SK-N-MC (cell line): ENCODE measurements around the gene MFSD12.

Experiments
- DNase-seq: peaks from one replicate; pipeline ENCODE4 v3.0.0-alpha.2; 2011; ENCODE audit warnings: low read depth, low spot score
- H3K27ac ChIP-seq: fragments of 200-600 bp; sonication (generic); 2 replicates; pipeline ENCODE4 v1.5.1; 2016; ENCODE audit warnings: mixed run types
- H3K36me3 ChIP-seq: fragments of 200-600 bp; sonication (generic); 2 replicates; pipeline ENCODE4 v1.6.1; 2017; ENCODE audit warnings: antibody characterized with exemption, low read length, mixed read lengths; ENCODE audit not compliant: insufficient read depth
- H3K4me3 ChIP-seq: fragments of 200-600 bp; sonication (generic); 2 replicates; pipeline ENCODE4 v1.5.1; 2016
- H3K9ac ChIP-seq: fragments of 200-600 bp; sonication (generic); 2 replicates; pipeline ENCODE4 v1.8.0; 2017; ENCODE audit warnings: mixed run types, mixed read lengths; ENCODE audit not compliant: insufficient read length
- H3K9me3 ChIP-seq: fragments of 200-600 bp; sonication (generic); 2 replicates; pipeline ENCODE4 v1.6.1; 2017; ENCODE audit warnings: low read depth, mild to moderate bottlenecking, antibody characterized with exemption, low read length, moderate library complexity, mixed read lengths
- EZH2 ChIP-seq: fragments of 200-600 bp; sonication (generic); IDR thresholded peaks from one replicate; pipeline ENCODE4 v1.6.1; 2017; ENCODE audit warnings: antibody characterized with exemption
- FOXP2 ChIP-seq: optimal IDR thresholded peaks from 2 replicates; pipeline ENCODE3; 2011; ENCODE audit warnings: mild to moderate bottlenecking, moderate library complexity; ENCODE audit not compliant: insufficient read depth; ENCODE audit errors: extremely low read length, control extremely low read depth
- POLR2AphosphoS5 ChIP-seq: IDR thresholded peaks from 2 replicates; pipeline ENCODE4 v1.6.1; 2012; ENCODE audit warnings: mild to moderate bottlenecking, low read depth, low read length, borderline replicate concordance

The MFSD12 gene

DNA sequence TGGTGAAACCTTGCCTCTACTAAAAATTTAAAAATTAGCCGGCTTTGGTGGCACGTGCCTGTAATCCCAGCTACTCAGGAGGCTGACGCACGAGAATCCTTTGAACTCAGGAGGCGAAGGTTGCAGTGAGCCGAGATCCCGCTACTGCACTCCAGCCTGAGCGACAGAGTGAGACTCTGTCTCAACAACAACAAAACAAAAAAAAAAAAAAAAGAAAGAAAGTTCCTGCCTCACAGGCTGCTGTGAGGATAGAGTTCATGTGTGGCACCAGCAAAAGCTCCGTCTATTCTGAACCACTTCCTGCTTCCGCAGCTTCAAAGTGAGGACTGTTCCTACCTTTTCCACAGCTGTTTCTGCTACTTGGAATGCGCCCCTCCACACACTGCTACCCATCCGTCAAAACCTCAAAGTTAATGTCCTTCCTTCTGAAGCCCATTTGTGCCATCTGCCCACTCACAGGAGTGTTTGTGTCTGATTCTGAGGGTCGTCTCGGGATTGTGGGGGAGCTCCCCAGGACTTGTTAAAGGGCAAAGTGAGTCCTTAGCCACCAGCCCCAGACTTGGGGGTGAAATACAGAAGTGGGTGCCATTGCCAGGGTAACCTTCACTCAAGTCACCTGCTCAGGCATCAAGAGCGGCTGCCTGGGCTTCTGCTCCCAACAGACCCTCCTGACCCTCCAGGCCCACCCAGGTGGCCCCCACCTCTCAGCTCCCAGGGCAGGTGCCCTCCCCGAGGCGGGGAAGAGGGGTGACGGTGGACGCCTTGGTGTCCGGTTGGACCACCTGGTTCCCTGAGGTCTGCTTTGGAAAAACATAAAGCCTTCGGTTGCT lies 2.9 kb downstream of the MFSD12 start:
- Histone ChIP-seq H3K9me3 (no peaks in the 10 kb centered on the region), H3K9ac (peak overlapping the region; percentile 15), H3K27ac (no peak overlapping the region), H3K36me3 (no peaks in the 10 kb centered on the region), H3K4me3 (no peak overlapping the region)
- no peak for TF ChIP-seq FOXP2
- TF ChIP-seq EZH2 = no peak
- TF ChIP-seq POLR2AphosphoS5 = no peak
- DNase-seq = no peak

- H3K4me3 ChIP-seq = no peak overlapping the region
- no peak for TF ChIP-seq POLR2AphosphoS5
- TF ChIP-seq EZH2 = no peak
- TF ChIP-seq FOXP2 = no peak
- H3K36me3 ChIP-seq = no peaks in the 10 kb centered on the region
- H3K27ac ChIP-seq = no peak overlapping the region
- H3K9ac ChIP-seq = no peak overlapping the region
- no peak for DNase-seq
- H3K9me3 ChIP-seq = no peaks in the 10 kb centered on the region
Measured at GRCh38 chr19:3551792-3552095, 5.6 kb downstream of the MFSD12 start.

GRCh38 chr19:3550947-3551791 lies 6.2 kb downstream of the MFSD12 start:
- no peak overlapping the region for H3K9ac ChIP-seq

GRCh38 chr19:3549816-3550215 lies 7.6 kb downstream of the MFSD12 start:
- Histone ChIP-seq H3K4me3 (no peak overlapping the region), H3K9ac (no peak overlapping the region), H3K36me3 (no peaks in the 10 kb centered on the region), H3K27ac (no peak overlapping the region), H3K9me3 (no peaks in the 10 kb centered on the region)
- TF ChIP-seq EZH2 = no peak
- TF ChIP-seq FOXP2 = no peak
- TF ChIP-seq POLR2AphosphoS5 = no peak
- no peak for DNase-seq

More at GRCh38 chr19:3550947-3551791, 6.2 kb downstream of the MFSD12 start:
- DNase-seq = no peak
- TF ChIP-seq FOXP2 = no peak
- no peak for TF ChIP-seq POLR2AphosphoS5
- TF ChIP-seq EZH2 = no peak
- Histone ChIP-seq H3K36me3 (no peaks in the 10 kb centered on the region), H3K27ac (no peak overlapping the region), H3K4me3 (no peak overlapping the region), H3K9me3 (no peaks in the 10 kb centered on the region)

DNA sequence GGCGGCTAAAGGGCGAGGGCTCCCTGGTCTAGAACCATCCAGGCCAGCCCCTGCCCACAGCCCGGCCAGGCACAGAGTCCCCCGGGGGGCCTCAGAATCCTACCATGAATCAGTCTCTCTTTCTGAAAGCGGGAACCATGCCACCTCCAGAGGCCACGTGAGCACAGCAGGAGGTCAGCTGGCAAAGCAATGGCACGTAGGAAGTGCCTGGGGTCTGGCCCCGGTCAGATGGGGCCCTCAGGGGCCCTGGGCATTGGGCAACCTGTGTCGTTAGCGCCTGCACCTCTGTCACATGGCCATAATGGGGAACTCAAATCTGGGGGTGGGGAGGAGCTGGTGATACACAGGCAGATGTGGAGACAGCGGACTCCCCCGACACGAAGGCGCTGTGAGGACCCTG lies 8.8 kb downstream of the MFSD12 start:
- DNase-seq = no peak
- Histone ChIP-seq H3K36me3 (no peaks in the 10 kb centered on the region), H3K4me3 (no peak overlapping the region), H3K9ac (no peak overlapping the region), H3K9me3 (no peaks in the 10 kb centered on the region), H3K27ac (no peak overlapping the region)
- TF ChIP-seq EZH2 = no peak
- no peak for TF ChIP-seq FOXP2
- TF ChIP-seq POLR2AphosphoS5 = no peak

DNA sequence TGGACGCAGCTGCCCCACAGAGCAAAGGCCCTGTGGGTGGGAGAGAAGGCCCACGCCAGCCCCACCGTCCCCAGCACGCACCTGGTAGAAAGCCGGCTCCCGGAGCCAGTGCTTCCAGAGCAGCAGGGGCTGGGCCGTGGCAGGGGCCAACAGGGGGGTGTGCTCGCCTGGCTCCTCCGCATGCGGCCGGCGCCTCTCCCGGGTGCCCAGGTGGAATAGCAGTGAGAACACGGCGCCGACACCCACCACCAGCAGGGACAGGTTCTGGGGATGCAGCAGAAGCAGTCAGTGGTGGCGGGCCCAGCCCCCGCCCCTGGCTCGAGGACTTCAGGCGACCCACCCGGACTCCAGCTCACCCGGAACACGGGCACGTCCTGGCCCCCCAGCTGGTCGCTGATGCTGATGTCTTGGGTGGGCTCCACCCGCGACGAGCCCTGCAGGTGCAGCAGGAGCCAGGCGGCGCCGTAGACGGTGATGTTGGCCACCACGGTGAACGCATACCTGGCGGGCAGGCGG lies 9.6 kb downstream of the MFSD12 start:
- Histone ChIP-seq H3K27ac (no peak overlapping the region), H3K4me3 (no peak overlapping the region), H3K9me3 (no peaks in the 10 kb centered on the region), H3K36me3 (no peaks in the 10 kb centered on the region), H3K9ac (no peak overlapping the region)
- no peak for TF ChIP-seq FOXP2
- no peak for DNase-seq

DNA sequence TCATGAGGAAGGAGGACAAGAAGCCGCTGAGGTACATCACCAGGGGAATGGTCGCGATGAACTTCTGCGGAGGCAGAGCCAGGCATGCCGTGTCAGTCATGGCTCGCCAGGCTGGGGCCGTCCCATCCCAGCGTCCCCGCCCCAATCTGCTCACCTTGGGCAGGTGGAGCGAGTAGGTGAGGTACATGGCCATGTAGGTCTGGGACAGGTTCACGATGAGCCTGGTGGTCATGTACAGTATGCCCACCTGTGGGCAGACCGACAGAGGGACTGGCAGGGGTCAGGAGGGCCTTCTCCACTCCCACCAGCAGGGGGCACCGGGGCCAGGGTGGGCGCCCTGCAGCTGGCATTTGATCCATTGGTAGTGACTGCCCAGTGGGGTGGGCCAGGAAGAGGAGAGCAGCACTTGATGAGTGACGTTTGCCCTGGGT lies 10.1 kb downstream of the MFSD12 start:
- Histone ChIP-seq H3K27ac (no peak overlapping the region), H3K36me3 (no peaks in the 10 kb centered on the region), H3K9ac (no peak overlapping the region), H3K4me3 (no peak overlapping the region), H3K9me3 (no peaks in the 10 kb centered on the region)
- no peak for TF ChIP-seq POLR2AphosphoS5
- TF ChIP-seq FOXP2 = no peak
- DNase-seq = no peak

DNA sequence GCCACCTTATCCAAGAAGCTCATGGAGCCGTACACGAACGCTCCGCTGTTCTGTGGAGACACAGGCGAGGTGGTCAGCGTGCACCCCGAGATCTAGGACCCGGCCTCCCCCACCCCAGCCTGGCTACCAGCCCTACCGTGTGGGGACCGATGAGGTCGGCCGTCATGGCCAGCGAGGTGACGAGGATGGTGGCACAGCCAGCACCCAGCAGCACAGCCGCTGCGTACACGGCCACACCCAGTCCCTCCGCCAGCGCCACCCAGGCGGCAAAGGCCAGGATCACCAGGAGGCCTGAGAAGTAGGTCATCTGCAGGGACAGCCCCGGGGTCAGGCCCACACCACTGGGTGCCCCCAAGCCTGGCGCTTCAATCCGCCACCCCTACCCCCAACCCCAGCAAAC lies 11.3 kb downstream of the MFSD12 start:
- Histone ChIP-seq H3K4me3 (no peak overlapping the region), H3K9me3 (no peaks in the 10 kb centered on the region), H3K9ac (no peak overlapping the region), H3K36me3 (no peaks in the 10 kb centered on the region), H3K27ac (no peak overlapping the region)
- no peak for DNase-seq
- TF ChIP-seq FOXP2 (no peak), EZH2 (no peak), POLR2AphosphoS5 (no peak)

GRCh38 chr19:3545669-3546034 lies 11.7 kb downstream of the MFSD12 start:
- Histone ChIP-seq H3K27ac (no peak overlapping the region), H3K4me3 (no peak overlapping the region), H3K9me3 (no peaks in the 10 kb centered on the region), H3K9ac (no peak overlapping the region), H3K36me3 (no peaks in the 10 kb centered on the region)
- TF ChIP-seq FOXP2 (no peak), EZH2 (no peak), POLR2AphosphoS5 (no peak)
- no peak for DNase-seq
